ENCODE results near the gene TAS2R42. TPM values are rescaled to one million over a fixed set of nuclear protein-coding genes. Genes with fewer than 3 reads are reported as not detected.

The TAS2R42 gene
- total and polyA plus RNA-seq, 2 of the 13 experiments (the other 11 are each of a cell fraction or from before 2014, with no cell fraction given): not detected

DNA sequence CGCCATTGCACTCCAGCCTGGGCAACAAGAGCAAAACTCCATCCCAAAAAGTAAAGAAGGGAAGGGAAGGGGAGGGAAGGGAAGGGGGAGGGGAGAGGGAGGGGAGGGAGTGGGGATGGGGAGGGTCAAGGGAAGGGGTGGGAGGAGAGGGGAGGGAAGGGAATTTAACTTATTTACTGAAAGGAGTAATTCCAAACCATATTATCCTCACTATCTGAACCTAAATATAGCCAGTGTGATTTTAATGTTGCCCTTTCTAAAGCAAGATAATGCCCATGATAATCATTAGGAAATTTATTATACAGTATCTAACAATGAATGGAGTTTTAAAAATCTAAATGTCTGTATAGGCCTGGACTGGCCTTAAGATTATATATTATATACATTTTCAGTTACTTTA lies 8.5 kb downstream of the TAS2R42 start (continued):
- TF ChIP-seq, protein P1, sequence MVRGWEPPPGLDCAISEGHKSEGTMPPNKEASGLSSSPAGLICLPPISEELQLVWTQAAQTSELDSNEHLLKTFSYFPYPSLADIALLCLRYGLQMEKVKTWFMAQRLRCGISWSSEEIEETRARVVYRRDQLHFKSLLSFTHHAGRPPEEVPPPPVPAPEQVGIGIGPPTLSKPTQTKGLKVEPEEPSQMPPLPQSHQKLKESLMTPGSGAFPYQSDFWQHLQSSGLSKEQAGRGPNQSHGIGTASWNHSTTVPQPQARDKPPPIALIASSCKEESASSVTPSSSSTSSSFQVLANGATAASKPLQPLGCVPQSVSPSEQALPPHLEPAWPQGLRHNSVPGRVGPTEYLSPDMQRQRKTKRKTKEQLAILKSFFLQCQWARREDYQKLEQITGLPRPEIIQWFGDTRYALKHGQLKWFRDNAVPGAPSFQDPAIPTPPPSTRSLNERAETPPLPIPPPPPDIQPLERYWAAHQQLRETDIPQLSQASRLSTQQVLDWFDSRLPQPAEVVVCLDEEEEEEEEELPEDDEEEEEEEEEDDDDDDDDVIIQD (CRISPR knock-in tag; IDR thresholded peaks at IDR 0.05; ENCODE audit: low read depth): no peak
- TF ChIP-seq, protein P2, sequence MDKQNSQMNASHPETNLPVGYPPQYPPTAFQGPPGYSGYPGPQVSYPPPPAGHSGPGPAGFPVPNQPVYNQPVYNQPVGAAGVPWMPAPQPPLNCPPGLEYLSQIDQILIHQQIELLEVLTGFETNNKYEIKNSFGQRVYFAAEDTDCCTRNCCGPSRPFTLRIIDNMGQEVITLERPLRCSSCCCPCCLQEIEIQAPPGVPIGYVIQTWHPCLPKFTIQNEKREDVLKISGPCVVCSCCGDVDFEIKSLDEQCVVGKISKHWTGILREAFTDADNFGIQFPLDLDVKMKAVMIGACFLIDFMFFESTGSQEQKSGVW (CRISPR knock-in tag; IDR thresholded peaks at IDR 0.05; ENCODE audit: borderline replicate concordance): no peak

DNA sequence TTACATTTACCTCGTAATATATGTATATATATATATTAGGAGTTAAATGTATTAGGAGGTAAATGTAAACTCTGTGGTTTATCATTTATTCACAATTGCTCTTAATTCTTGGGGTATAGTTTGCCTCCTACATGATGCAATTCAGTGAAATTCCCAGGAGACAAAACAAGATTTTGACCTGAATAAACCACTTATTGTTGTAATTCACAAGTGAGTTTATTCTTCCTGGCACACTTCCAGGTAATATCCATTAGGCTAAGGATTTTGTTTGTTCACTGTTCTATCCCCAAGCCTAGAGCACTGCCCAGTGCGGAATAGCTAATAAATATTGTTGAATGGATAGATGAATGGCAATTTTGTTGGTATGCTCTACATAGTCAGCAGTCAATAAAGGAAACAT lies 12.7 kb downstream of the TAS2R42 start:
- Histone ChIP-seq H3K9me3 (ENCODE audit: low read length) (no peaks in the 10 kb centered on the region), H3K79me2 (ENCODE audit: insufficient read depth, low read length) (peaks cover 41% of the 10 kb centered on the region), H3K27ac (ENCODE audit: extremely low read length, insufficient read depth, low read length) (no peak overlapping the region), H3K4me2 (ENCODE audit: low read depth, low read length) (no peak overlapping the region), H3K27me3 (ENCODE audit: control insufficient read depth in 1 of 2, insufficient read depth in 2 of 2, low read length in 2 of 2) (no peaks in the 10 kb centered on the region; a peak in 1 of 5 replicates), H3K4me1 (ENCODE audit: insufficient read depth, low read length) (peaks cover 28% of the 10 kb centered on the region), H3K9ac (ENCODE audit: insufficient read depth, low read depth, low read length) (no peak overlapping the region), H4K20me1 (ENCODE audit: insufficient read depth, low read length) (peaks cover 11% of the 10 kb centered on the region), H2AFZ (ENCODE audit: low read length) (no peak overlapping the region), H3K4me3 (replicated peaks in 1 of 3; ENCODE audit: insufficient read depth in 1 of 3, low read depth in 2 of 3, low read length in 3 of 3) (no peak overlapping the region), H3K36me3 (replicated peaks in 1 of 2; ENCODE audit: control insufficient read depth in 1 of 2, insufficient read depth in 2 of 2, low read length in 2 of 2) (peaks cover 0 to 2% of the 10 kb centered on the region in 2 experiments; a peak in 3 of 5 replicates)
- FAIRE-seq (no peak), DNase-seq (ENCODE audit: low spot score) (no peak), ATAC-seq (no peak)
- whole genome bisulfite sequencing (ENCODE audit: low lambda C conversion rate): 100% methylated on average over 2 of the region's 2 CpGs
- no TSS peak for BruUV-seq (replicated peaks)
- intact Hi-C loops (cut with micrococcal nuclease; ENCODE audit: unreplicated experiment) (no loop called here), in situ Hi-C loops (cut with HindIII; ENCODE audit: extremely low pct_ligation_motif_present, low pct_unique_long_range_greater_than_20kb) (no loop called here)
- POLR2A ChIA-PET: no interaction called here
- CTCF ChIA-PET (ENCODE audit: low intra/inter-chr PET ratio, low total read pairs): no interaction called here
- no peak for TF ChIP-seq ZNF703 (CRISPR knock-in tag; IDR thresholded peaks at IDR 0.05; ENCODE audit: borderline replicate concordance)
- TF ChIP-seq, protein P3, sequence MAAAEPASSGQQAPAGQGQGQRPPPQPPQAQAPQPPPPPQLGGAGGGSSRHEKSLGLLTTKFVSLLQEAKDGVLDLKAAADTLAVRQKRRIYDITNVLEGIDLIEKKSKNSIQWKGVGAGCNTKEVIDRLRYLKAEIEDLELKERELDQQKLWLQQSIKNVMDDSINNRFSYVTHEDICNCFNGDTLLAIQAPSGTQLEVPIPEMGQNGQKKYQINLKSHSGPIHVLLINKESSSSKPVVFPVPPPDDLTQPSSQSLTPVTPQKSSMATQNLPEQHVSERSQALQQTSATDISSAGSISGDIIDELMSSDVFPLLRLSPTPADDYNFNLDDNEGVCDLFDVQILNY (CRISPR knock-in tag; conservative IDR thresholded peaks at IDR 0.05): no peak
- TF ChIP-seq, protein P4, sequence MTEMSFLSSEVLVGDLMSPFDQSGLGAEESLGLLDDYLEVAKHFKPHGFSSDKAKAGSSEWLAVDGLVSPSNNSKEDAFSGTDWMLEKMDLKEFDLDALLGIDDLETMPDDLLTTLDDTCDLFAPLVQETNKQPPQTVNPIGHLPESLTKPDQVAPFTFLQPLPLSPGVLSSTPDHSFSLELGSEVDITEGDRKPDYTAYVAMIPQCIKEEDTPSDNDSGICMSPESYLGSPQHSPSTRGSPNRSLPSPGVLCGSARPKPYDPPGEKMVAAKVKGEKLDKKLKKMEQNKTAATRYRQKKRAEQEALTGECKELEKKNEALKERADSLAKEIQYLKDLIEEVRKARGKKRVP (CRISPR knock-in tag; IDR thresholded peaks at IDR 0.05): peak in 1 of 2 experiments; percentile 50; a peak in 1 of 4 replicates

Data from HepG2 (cell line).